ENCODE data around the gene RHBDF2. TPM values are rescaled to one million over a fixed set of nuclear protein-coding genes. Genes with fewer than 3 reads are reported as not detected.

RHBDF2 gene
- total RNA-seq, 1 experiment from 2014 or later: 19.7 TPM

DNA sequence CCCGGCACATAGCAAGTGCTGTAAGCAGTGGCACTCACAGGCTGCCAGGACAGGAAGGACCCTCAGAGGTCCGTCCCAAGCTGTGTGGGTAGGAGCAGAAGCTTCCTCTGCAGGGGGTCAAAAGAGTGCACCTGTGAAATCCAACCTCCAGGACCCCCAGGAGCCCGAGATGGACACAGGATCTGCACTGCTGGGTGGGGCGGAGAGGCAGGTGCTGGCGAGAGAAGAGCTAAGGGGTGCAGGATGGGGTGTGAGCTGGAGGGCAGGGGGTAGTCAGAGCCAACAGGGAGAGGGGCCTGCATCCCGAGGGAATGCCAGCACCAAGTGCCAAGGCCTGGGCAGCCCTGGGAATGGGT is 34.5 kb downstream of the RHBDF2 start:
- Histone ChIP-seq H3T11ph (ENCODE audit: low read length) (no peak overlapping the region), H3K18ac (ENCODE audit: insufficient read length, low read depth, low read length) (no peak overlapping the region), H3K79me1 (ENCODE audit: insufficient read depth, low read depth, low read length, poor library complexity, severe bottlenecking) (no peaks in the 10 kb centered on the region), H4K20me1 (ENCODE audit: control insufficient read depth, insufficient read depth, insufficient read length) (no peaks in the 10 kb centered on the region), H2AFZ (ENCODE audit: low read length) (no peak overlapping the region), H2BK20ac (ENCODE audit: low read depth, low read length, poor library complexity, severe bottlenecking) (no peak overlapping the region), H3K27me3 (ENCODE audit: insufficient read depth, low read length) (no peaks in the 10 kb centered on the region), H2BK120ac (ENCODE audit: low read depth, low read length, poor library complexity, severe bottlenecking) (no peak overlapping the region), H3K79me2 (ENCODE audit: insufficient read depth, low read length) (no peaks in the 10 kb centered on the region), H4K8ac (replicated peaks; ENCODE audit: insufficient read length, low read depth, low read length) (no peak overlapping the region), H2BK15ac (ENCODE audit: low read depth, low read length) (no peak overlapping the region), H2BK12ac (ENCODE audit: insufficient read length, low read depth, low read length) (no peak overlapping the region), H3K4me2 (ENCODE audit: insufficient read depth, insufficient read length, low read length) (no peak overlapping the region), H3K4me1 (ENCODE audit: insufficient read depth, low read length) (no peaks in the 10 kb centered on the region), H3K23ac (ENCODE audit: insufficient read length, low read depth, low read length) (no peak overlapping the region), H2AK5ac (ENCODE audit: insufficient read length, low read length) (no peak overlapping the region), H3K27ac (ENCODE audit: insufficient read length, low read depth, low read length) (no peak overlapping the region), H3K56ac (ENCODE audit: insufficient read length, low read depth, low read length) (no peak overlapping the region), H2BK5ac (ENCODE audit: insufficient read length, low read length) (no peak overlapping the region), H3K14ac (ENCODE audit: insufficient read depth, low read length) (no peak overlapping the region), H3K23me2 (ENCODE audit: insufficient read length, low read depth, low read length, poor library complexity, severe bottlenecking) (no peaks in the 10 kb centered on the region), H3K9me3 (ENCODE audit: control insufficient read depth, low read depth, low read length) (no peaks in the 10 kb centered on the region), H4K91ac (ENCODE audit: insufficient read length, low read depth, low read length) (no peak overlapping the region), H3K4ac (ENCODE audit: low read depth, low read length) (no peak overlapping the region), H4K5ac (ENCODE audit: insufficient read length, low read depth, low read length) (no peak overlapping the region), H3K9ac (ENCODE audit: extremely low read depth, insufficient read length, low read length) (no peak overlapping the region)
- Mint-ChIP-seq H3K4me3 (no peak overlapping the region), H3K27me3 (ENCODE audit: low read depth) (peaks cover 19% of the 10 kb centered on the region), H3K36me3 (ENCODE audit: insufficient read depth in 1 of 3, low read depth in 3 of 3) (peaks cover 4 to 9% (median 4%) of the 10 kb centered on the region in 3 experiments; a peak in 4 of 7 replicates), H3K4me1 (peaks cover 3 to 22% of the 10 kb centered on the region in 2 experiments), H3K9me3 (no peaks in the 10 kb centered on the region), H3K27ac (no peak overlapping the region)
- no peak for DNase-seq
- no CpG with 5 or more reads among the region's 6 CpGs for WGBS (ENCODE audit: extremely low coverage, insufficient read length, low lambda C conversion rate)
- TF ChIP-seq, protein P1, sequence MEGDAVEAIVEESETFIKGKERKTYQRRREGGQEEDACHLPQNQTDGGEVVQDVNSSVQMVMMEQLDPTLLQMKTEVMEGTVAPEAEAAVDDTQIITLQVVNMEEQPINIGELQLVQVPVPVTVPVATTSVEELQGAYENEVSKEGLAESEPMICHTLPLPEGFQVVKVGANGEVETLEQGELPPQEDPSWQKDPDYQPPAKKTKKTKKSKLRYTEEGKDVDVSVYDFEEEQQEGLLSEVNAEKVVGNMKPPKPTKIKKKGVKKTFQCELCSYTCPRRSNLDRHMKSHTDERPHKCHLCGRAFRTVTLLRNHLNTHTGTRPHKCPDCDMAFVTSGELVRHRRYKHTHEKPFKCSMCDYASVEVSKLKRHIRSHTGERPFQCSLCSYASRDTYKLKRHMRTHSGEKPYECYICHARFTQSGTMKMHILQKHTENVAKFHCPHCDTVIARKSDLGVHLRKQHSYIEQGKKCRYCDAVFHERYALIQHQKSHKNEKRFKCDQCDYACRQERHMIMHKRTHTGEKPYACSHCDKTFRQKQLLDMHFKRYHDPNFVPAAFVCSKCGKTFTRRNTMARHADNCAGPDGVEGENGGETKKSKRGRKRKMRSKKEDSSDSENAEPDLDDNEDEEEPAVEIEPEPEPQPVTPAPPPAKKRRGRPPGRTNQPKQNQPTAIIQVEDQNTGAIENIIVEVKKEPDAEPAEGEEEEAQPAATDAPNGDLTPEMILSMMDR (conservative IDR thresholded peaks at IDR 0.05): no peak

Data from H9 (cell line).